HS-27A (cell line): Measurements from ENCODE around the gene ZEB1.

Source experiments
- DNase-seq: peaks from one replicate; pipeline ENCODE4 v3.0.0-alpha.2; 2012; ENCODE audit warnings: low read depth, missing footprints

Gene ZEB1

DNA sequence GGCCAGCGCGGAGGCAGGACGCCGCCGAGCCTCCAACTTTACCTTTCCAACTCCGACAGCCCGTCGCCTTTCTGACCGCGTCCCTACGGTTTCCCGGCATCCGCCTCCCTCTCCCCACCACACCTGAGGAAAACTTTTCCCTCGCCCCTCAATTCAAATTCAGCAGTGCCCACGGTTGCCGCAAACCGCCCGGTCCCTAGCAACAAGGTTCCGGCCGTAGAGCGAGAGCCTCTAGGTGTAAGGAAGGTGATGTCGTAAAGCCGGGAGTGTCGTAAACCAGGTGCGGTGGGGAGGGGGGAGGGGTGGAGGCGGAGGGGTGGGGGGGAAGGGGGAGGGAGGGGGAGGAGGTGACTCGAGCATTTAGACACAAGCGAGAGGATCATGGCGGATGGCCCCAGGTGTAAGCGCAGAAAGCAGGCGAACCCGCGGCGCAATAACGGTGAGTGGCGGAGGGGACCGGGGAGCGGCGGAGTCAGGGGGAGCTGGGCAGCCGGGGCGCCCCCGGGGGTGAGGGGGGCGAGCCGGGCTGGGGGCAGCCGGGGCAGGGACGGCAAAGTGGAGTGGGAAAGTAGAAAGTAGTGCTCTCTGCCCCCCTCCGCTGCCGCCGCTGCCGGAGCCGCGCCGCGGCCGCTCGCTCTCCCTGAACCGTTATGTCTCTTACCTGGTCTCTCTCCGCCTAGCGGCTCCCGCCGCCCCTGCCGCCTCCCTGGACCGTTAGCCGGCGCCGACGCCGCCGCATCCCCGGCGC, at the start of gene ZEB1:
TSS of gene ZEB1 (plus strand) at position 363 of the 748 bp plus-strand sequence. CDS start at position 382, 19 bp downstream.
- peak; percentile 52 for DNase-seq

DNA sequence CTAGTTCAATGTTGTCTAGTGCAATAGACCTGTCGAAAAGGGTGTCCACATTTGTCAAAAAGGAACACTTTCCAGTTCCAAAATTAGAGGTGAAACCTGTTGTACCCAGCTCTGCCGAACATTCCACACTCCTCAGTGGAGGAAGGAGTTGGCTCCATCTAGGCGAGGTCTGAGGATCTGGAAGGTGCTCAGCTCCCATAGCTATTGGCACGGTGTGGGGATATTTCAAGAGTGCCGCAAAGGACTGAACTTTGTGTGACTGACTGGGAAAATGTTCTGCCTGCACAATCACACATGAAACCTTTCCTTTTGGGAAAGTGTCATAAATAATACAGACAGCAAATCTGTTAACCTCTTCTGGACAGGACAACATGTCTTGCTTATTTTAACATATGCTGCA, 48.1 kb upstream of the ZEB1 start:
- DNase-seq = no peak

DNA sequence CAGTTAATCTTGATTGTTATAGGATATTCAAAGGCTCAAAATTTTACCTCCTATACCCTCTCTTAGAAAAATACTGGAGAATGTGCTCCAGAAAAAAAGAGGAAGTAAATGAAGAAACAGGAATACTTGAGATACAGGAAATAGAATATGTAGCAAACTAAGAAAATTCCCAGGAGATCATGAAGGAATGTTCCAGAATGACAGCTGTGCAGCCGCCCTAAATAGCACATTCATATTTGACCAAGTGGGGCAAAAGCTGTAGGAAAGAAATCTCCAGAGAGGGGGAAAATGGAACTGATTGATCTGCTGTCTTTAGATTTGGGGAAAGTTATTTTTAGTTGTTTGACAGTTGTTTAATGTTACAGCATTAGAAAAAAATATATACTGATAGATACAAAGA, 46.2 kb upstream of the ZEB1 start:
- no peak for DNase-seq

DNA sequence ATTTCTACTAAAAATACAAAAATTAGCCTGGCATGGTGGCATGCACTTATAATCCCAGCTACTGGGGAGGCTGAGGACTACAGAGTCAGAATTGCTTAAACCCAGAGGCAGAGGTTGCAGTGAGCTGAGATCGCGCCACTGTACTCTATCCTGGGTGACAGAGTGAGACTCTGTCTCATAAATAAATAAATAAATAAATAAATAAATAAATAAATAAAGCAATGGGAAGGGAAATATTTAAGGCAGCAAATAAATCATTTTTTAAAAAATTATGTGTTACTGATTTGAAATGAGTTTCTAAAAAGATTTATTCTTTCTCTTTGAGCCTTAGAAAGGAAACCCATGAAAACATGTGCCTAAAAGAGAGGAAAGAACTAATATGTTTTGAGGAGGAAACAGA, 45.2 kb upstream of the ZEB1 start:
- no peak for DNase-seq

- DNase-seq = no peak
Measured at GRCh38 chr10:31274310-31274709, 44.7 kb upstream of the ZEB1 start.

DNA sequence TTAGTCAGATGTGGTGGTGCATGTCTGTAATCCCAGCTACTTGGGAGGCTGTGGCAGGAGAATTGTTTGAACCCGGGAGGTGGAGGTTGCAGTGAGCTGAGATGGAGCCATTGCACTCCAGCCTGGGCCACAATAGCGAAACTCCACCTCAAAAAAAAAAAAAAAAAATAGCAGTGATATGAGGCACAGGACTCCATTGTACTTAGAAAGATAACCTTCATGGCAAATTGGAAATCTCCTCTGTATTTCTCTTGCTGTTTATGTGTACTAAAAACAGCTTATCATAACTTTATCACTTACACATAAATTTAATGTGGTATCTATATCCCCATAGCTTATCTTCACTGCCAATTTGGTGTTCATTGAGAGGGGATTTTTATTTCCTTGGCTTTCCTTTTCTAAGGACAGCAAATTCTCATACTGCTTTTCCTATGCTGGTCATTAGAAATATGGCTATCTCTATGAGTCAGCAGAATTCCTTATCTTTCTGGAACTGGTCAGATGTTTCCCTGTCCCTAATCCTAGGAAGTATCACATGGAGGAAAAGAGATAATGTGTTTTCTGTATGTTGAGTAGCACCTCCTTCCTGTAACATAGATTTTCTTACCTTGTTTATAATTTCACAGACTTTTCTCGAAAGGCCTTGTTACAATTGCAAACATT, 40.6 kb upstream of the ZEB1 start:
- no peak for DNase-seq

- DNase-seq = no peak
Measured at GRCh38 chr10:31280972-31281371, 38.0 kb upstream of the ZEB1 start.

DNA sequence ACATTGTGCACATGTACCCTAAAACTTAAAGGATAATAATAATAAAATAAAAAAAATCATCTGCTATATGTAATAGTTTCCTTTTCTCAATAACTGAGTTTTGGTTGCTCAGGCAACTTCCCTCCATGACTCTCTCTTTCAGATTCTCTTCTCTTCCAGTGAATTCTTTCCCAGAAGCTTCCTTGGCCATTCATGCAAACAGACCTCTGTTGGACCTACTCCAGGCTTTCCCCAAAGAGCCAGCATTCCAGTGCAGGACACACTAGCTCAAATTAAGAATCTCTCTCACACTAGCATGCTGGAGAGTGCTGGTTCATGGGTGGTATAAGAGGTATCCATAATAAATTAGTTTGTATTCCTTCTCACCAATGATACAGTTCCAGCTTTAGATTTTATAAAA, 31.0 kb upstream of the ZEB1 start:
- DNase-seq = no peak

GRCh38 chr10:31288962-31289361, 30.1 kb upstream of the ZEB1 start:
- no peak for DNase-seq

DNA sequence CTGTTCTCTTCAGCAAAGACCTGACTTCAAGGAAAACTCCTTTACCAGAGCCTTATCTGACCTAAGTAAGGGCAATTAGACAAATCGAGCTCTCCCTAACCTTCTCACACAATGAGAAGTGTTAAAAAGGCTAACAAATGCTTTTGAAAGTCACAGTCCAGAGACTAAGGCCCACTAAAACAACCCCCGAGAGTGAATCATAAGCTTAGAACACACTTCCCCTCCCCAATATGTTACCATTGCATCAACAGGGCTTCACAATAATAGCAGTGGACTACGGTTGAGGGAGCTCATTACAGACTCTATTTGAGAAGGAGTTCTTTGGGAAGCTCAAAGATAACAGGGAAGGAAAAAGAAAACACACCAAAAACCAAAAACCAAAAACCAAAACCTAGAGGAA, 28.6 kb upstream of the ZEB1 start:
- DNase-seq = no peak

GRCh38 chr10:31291123-31291522, 27.9 kb upstream of the ZEB1 start:
- DNase-seq = no peak

GRCh38 chr10:31294558-31294957, 24.5 kb upstream of the ZEB1 start:
- DNase-seq = no peak

GRCh38 chr10:31296754-31297153, 22.3 kb upstream of the ZEB1 start:
- no peak for DNase-seq

GRCh38 chr10:31299119-31299518, 19.9 kb upstream of the ZEB1 start:
- no peak for DNase-seq

GRCh38 chr10:31303212-31303611, 15.8 kb upstream of the ZEB1 start:
- DNase-seq = no peak

- DNase-seq = no peak
Measured at GRCh38 chr10:31304291-31304970, 14.6 kb upstream of the ZEB1 start.

GRCh38 chr10:31313396-31313795, 5.6 kb upstream of the ZEB1 start:
- DNase-seq = no peak

- DNase-seq = no peak
Measured at GRCh38 chr10:31314256-31315150, 4.5 kb upstream of the ZEB1 start.

DNA sequence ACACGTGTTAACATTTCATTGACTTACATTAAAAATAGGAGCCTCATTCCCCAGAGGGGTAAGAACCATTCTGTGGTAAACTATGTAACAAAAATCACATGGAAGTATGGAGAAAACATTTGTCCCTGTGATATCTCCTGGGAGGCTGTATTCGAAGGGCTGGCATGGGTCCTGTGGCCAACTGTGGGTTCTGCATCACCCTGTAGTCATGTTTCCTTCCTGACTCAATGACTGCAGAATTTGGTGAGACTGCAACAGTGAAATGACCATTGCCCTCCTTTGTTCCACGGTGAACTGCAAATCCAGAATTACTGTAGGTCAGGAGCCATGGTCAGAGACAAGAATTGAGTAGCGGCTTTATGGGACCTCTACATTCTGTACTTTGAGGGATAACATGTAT, 3.6 kb upstream of the ZEB1 start:
- DNase-seq = no peak

- no peak for DNase-seq
Measured at GRCh38 chr10:31317171-31317570, 1.8 kb upstream of the ZEB1 start.

DNA sequence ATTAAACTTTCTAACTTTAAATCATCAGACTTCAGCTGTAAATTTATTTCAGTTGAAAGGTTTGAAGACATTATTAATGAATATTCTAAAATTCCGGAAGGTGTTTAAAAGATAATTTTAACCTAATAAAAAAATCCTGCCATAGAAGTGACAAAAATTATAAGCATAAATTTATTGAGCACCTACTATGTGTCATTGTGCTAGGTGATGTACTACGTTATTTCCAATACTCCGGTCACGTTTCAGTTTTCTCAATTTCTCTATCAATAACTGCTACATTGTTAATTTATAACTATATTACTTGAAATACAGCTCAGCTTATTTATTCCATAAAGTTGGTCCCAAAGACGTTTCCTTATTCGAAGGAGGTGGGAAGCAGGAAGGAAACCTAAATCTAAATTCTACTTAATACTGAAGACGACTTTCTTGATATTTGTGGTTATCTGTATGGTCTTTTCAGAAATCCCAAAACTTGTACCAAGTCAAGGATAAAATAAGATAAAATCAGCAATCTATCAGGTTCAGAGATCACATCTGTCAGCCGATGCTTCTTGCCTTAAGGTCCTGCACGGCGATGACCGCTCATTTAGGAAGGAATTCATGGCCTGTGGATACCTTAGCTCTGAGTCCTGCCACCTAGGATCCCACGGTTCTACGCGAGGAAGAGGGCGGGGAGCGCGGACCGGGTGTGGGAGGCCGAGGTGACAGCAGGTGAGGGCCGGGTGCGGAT, 1.2 kb upstream of the ZEB1 start:
- no peak for DNase-seq
